HG03460 (cell line): ENCODE results near the gene IZUMO2.
"Not testable (repeated sequence)": the region's sequence is repeated elsewhere in the genome, so short reads cannot be mapped to it uniquely, and the experiment has no call there.

ENCODE experiments used
- ATAC-seq: cut with Tn5 transposase; IDR thresholded peaks from one replicate; pipeline ENCODE4 v1.9.1; 2021; ENCODE audit not compliant: unreplicated experiment

IZUMO2 gene

DNA sequence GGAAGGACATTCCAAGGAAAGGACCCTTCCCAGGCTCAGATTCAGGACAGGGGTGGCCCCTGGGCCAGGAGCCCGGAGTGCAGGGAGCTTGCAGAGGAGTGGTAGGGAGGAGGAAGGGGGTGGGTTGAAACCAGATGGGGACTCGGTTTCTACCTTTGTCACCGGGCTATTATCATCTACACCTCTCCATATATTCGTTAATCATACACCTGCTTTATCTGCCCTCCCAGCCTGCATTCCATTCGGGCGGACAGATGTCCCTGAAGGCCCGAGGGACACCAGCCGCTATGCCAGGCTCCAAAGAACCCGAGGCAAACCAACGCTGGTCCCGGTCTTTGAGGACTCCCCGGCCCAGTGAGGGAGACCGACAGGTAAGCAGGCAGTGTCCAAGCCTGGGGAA is 24.9 kb upstream of the IZUMO2 start:
- ATAC-seq = no peak

DNA sequence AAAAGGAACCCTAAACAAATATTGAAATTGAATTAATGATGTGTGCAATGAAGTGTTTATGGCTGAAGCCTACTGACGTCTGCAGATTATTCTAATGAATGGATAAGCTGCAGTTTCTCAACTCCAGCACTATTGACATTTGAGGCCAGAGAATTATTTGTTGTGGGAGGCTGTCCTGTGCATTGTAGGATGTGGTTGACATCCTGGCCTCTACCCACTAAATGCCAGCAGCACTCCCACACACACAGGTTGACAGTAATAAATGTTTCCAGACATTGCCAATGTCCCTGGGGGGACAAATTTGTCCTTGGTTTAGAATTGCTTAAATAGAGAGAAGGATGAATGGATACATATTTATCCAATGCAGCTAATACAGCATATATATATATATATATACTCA is 21.1 kb upstream of the IZUMO2 start:
- no peak for ATAC-seq

DNA sequence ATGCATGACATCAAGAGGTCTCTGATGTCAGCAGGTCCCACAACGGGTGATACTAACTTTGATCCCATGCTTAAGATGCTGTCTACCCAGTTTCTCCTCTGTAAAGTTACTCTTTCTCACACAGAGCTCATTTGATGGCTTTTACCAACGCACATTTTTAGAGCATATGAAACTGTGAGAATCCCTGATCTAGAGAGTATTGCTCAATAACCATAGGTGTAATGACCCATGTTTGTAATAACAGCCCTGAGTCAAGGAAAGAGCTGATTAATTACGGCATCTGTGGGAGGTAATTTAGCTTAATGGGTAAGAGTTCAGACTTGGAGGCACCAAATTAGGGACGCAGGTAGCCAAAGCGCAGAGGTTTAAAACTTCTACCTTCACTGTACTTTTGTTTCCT is 18.0 kb upstream of the IZUMO2 start:
- no peak for ATAC-seq

DNA sequence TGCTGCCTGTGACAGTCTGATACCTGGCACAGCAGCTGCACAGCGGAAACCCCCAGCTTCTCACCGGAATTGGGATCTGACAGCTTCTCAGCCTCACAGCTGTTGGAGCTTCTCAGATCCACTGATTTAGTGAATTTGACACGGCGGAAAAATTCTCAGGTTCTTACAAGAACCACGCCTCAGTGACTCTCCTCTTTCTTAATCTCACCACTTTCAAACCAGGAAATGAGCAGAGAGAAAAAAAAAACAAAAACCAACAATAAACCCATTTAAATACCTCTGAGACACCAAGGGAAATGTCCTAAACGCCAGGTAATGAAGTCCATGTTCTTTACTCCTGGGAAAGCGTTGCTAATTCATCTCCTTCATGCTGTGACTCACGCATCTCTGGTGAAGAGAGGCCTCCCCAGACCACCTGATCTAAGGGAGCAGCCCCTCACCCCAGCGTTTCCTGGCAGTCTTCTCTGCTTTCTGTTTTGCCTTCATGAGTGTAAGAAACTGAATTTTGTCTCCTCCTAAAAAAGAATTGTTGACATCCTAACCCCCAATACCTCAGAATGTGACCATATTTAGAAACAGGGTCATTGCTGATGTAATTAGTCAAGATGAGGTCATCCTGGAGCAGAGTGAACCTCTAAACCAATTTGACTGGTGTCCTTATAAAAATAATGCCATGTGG is 15.9 kb upstream of the IZUMO2 start:
- ATAC-seq = no peak

GRCh38 chr19:50178320-50178719 is 15.2 kb upstream of the IZUMO2 start:
- no peak for ATAC-seq

DNA sequence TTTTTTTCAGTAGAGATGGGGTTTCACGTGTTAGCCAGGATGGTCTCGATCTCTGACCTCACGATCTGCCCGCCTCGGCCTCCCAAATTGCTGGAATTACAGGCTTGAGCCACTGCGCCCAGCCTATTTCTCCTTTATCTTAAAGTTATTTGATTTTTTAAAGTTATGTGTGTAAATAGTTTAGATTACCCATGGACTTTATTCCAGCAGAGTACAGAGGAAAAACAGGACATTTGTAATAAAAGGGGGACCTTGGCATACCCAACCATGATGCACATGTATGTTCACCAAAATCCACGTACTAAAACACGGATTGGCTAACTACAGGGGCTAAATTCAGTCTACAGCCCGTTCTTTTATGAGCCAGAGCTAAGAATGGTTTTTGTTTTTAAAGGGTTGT is 13.7 kb upstream of the IZUMO2 start:
- ATAC-seq = no peak

GRCh38 chr19:50175924-50176323 is 12.8 kb upstream of the IZUMO2 start:
- ATAC-seq = no peak

GRCh38 chr19:50174100-50174793 is 11.2 kb upstream of the IZUMO2 start:
- no peak for ATAC-seq

DNA sequence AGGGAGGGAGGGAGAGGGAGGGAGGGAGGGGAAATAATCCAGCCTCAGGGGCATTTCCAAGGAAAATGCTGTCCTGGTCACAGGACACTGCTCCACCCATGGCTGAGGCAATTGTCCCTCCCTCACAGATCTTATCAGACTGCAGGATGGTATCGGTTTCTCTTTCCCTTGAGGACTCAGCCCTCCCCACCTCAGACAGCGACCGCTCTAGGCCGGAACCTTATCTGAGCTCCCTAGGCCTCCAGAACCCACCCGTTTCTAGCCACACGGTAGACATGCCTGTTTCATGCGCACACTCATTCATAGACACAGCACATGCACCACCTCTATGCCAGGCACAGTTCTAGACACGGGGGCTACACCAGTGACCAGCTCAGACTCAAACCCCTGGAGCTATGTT is 10.0 kb upstream of the IZUMO2 start:
- no peak for ATAC-seq

DNA sequence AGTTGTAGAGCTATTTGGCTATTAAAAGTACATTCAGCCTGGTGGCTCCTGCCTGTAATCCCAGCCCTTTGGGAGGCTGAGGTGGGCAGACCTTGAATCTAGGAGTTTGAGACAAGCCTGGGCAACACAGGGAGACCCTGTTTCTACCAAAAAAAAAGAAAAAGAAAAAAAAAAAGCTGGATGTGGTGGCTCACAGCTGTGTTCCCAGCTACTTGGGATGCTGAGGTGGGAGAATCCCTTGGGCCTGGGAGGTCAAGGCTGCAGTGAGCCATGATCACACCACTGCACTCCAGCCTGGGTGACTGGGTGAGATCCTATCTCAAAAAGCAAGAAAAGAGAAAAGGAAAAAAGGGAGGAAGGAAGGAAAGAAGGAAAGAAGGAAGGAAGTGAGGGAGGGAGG is 9.6 kb upstream of the IZUMO2 start:
- ATAC-seq = no peak

- no peak for ATAC-seq
These were observed 8.7 kb upstream of the IZUMO2 start for GRCh38 chr19:50171752-50172151.

- ATAC-seq = no peak
These were observed 4.2 kb upstream of the IZUMO2 start for GRCh38 chr19:50167314-50167721.

DNA sequence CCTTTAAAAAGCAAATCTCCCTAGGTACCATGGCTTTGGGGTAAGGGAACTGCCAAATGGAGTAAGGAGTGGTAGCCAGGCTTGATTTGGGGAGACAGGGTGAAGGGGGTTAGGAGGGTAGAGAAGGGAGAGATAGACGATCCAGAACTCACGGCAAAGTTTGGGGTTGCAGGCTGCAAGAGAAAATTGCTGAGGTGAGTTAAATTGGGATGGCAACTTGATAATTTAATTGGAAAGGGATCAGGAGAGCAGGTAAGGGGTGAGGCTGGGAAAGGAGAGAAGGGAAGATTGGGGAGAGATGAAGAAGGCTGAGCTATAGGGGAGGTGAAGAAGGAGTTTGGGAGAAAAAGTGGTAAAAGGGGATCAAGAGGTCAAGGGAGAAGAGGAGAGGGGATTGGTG is 4.0 kb downstream of the IZUMO2 start:
- ATAC-seq = no peak

DNA sequence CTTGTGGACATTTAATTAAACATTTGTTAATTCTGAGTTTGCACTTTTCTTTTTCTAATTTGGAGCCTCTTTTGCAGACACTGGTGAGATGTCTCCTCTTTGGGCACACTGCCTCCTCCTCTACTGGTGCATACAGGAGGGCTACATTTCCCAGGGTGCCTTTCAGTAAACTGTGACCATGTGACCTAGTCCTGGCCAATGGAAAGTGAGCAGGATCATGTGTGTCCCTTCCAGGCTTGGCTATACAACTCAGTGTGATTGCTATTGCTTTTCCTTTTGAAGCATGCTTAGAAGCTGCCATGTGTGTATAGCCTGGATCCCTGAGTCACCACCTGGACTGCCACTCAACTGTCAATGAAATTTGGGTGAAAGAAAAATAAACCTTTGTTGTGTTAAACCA is 4.5 kb downstream of the IZUMO2 start:
- no peak for ATAC-seq

- no peak for ATAC-seq
These were observed 7.5 kb downstream of the IZUMO2 start for GRCh38 chr19:50155520-50156109.

DNA sequence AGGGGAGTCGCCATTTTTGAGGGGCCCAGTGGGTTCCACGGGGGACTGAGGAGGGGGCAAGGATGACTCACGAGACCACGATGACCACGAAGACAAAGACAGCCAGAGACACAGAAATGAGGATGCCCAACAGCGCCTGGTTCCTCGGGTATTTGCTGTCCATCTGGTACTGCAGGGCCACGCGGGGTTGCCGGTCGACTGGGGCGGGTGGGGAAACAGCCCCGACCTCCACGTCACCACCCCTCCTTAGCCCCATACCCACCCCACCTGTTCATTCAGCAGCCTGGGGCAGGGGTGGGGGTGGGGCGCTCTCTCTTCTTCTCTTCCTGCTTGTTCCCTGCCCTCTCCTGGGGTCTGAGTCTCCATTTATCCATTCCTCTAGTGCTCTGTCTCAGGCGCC is 8.6 kb downstream of the IZUMO2 start:
- ATAC-seq = no peak

GRCh38 chr19:50152578-50152977 is 10.5 kb downstream of the IZUMO2 start:
- ATAC-seq = no peak

GRCh38 chr19:50148528-50148927 is 14.6 kb downstream of the IZUMO2 start:
- no peak for ATAC-seq

DNA sequence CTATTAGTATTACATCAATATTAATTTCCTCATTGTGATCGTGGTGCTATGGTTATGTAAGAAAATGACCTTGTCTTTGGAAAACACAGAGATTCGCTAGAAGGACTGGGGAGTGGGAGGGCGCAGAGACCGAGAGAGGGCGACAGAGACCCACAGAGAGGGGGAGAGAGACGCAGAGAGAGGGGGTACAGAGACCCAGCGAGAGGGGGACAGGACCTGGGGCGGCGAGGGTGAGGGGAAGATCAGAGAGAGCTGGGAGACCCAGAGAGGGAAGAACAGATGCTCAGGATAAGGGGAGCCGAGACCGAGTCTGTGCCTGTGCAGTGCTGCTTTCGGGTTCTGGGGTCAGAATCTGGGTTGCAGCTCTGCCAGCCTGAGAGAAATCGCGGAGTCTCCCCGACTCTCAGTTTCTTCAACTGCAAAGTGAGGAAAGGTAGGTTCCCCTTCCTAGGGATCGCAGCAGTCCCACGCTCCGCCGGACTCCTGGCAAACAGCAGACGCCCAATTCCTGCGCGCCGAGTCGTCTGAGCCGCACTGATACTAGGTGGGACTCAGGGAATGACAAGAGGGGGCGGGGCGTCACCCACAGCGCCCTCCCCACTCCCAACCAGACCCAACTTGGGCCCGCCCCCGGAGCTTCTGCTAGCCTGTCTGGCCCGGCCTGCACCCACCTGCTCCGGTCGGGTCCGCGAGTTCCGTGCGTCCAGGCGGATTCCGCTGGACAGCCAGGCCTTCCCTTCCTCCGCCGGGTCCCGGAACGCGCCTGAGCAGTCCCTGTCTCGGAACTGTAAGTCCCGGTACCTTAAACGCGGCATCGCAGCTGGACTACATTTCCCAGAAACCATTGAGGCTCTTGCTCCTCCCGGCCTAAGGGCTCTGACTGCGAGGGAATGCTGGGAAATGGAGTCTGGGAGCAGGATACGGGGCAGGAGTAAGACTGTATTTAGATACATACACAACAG is 15.3 kb downstream of the IZUMO2 start:
- ATAC-seq = no peak

DNA sequence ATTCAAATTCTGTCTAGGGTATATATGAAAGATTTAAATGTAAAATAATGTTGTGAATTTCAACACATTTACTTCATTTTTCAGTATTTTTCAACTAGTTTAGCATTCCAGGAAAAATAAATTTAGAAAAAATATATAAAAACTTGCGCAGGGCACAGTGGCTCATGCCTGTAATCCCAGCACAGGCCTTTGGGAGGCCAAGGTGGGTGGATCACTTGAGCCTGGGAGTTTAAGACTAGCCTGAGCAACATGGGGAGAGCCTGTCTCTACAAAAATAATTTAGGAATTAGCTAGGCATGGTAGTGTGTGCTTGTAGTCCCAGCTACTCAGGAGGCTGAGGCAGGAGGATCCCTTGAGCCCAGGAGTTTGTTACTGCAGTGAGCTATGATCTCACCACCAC is 21.2 kb downstream of the IZUMO2 start:
- ATAC-seq = not testable (repeated sequence)

GRCh38 chr19:50140118-50140845 is 22.8 kb downstream of the IZUMO2 start:
- not testable (repeated sequence) for ATAC-seq
